ENCODE results near the gene PIRT. TPM values are rescaled to one million over a fixed set of nuclear protein-coding genes. Genes with fewer than 3 reads are reported as not detected.

PIRT gene
- total and polyA plus RNA-seq, 5 donors = 0.02 to 0.11 TPM; not detected in 3

Other genes with a start within 250 kb of the PIRT start
- under 1 TPM; 0.40 to 0.97 (median 0.66) TPM for gene MYH3, start 180.8 kb downstream of the PIRT start, total RNA-seq
- 0.45 TPM for gene MYH3, start 180.8 kb downstream of the PIRT start, polyA plus RNA-seq
- 10 to 100 TPM; 22.5 to 29.5 (median 27.8) TPM for gene SCO1, start 140.6 kb downstream of the PIRT start, total RNA-seq
- 19.1 TPM for gene SCO1, start 140.6 kb downstream of the PIRT start, polyA plus RNA-seq
- 1 to 10 TPM; 4.4 to 7.8 (median 5.3) TPM for gene ADPRM, start 140.5 kb downstream of the PIRT start, total RNA-seq
- gene ADPRM, start 140.5 kb downstream of the PIRT start, polyA plus RNA-seq = 4.6 TPM
- 10 to 100 TPM in 1 of 4 donors, 1 to 10 TPM in 3; 7.7 to 15.2 (median 9.0) TPM for gene TMEM220, start 108.1 kb downstream of the PIRT start, total RNA-seq
- gene TMEM220, start 108.1 kb downstream of the PIRT start, polyA plus RNA-seq = 5.8 TPM
- not detected for gene TMEM238L, start 34.0 kb downstream of the PIRT start, total RNA-seq
- not detected for gene TMEM238L, start 34.0 kb downstream of the PIRT start, polyA plus RNA-seq

All from right cardiac atrium (tissue), 5 donors.